ENCODE data around the gene UTP25. TPM values are rescaled to one million over a fixed set of nuclear protein-coding genes. Genes with fewer than 3 reads are reported as not detected.
"Not testable (repeated sequence)": the region's sequence is repeated elsewhere in the genome, so short reads cannot be mapped to it uniquely, and the experiment has no call there.

The UTP25 gene
- polyA plus RNA-seq, 1 experiment, result 8.6 TPM

- Histone ChIP-seq H3K27me3 (ENCODE audit: control insufficient read depth, insufficient read depth, low read length) (no peaks in the 10 kb centered on the region), H3K9me3 (ENCODE audit: control insufficient read depth, insufficient read depth, low read length) (no peaks in the 10 kb centered on the region; the same call in 1 of the 2 replicates), H3K4me3 (ENCODE audit: low read depth, low read length) (no peak overlapping the region), H3K27ac (ENCODE audit: low read depth, low read length) (peak overlapping the region; percentile 32)
- TF ChIP-seq, protein P1, sequence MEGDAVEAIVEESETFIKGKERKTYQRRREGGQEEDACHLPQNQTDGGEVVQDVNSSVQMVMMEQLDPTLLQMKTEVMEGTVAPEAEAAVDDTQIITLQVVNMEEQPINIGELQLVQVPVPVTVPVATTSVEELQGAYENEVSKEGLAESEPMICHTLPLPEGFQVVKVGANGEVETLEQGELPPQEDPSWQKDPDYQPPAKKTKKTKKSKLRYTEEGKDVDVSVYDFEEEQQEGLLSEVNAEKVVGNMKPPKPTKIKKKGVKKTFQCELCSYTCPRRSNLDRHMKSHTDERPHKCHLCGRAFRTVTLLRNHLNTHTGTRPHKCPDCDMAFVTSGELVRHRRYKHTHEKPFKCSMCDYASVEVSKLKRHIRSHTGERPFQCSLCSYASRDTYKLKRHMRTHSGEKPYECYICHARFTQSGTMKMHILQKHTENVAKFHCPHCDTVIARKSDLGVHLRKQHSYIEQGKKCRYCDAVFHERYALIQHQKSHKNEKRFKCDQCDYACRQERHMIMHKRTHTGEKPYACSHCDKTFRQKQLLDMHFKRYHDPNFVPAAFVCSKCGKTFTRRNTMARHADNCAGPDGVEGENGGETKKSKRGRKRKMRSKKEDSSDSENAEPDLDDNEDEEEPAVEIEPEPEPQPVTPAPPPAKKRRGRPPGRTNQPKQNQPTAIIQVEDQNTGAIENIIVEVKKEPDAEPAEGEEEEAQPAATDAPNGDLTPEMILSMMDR (IDR thresholded peaks at IDR 0.05; ENCODE audit: low read depth, low read length), result no peak
- CTCF ChIA-PET, result interaction anchor here (1.0 to 1.5 kb wide), 3 partner anchors 26 to 89 kb away, joined by 3 read pairs; no protein-coding TSS in a partner anchor
- POLR2A ChIA-PET, result no interaction called here
- no peak for DNase-seq (ENCODE audit: low read depth, low spot score)
Measured at GRCh38 chr1:209900734-209901133, 73.0 kb downstream of the UTP25 start.

DNA sequence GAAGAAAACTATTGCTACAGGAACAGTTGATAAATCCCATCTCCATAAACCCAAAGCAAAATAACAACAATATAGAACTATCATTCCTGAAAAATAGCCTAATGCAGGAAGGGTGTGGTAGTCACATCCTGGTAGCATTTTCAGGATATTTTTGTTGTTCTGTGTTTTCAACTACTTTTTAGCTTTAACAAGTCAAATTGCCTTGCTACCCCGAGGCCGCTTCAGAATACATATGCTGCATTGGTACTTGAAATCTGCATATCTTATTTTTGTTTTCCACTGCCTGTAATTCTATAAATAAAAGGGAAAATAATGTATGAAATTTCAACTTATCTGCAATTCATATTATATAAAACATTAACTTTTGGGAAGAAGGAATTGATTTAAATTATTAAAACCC, 73.4 kb downstream of the UTP25 start:
- TF ChIP-seq, protein P1 (IDR thresholded peaks at IDR 0.05; ENCODE audit: low read depth, low read length), result no peak
- Histone ChIP-seq H3K4me3 (ENCODE audit: low read depth, low read length) (no peak overlapping the region), H3K27ac (ENCODE audit: low read depth, low read length) (no peak overlapping the region), H3K27me3 (ENCODE audit: control insufficient read depth, insufficient read depth, low read length) (no peaks in the 10 kb centered on the region), H3K9me3 (ENCODE audit: control insufficient read depth, insufficient read depth, low read length) (no peaks in the 10 kb centered on the region; the same call in 1 of the 2 replicates)
- ChIA-PET CTCF (interaction anchor here (1.0 to 1.1 kb wide), 2 partner anchors 41 to 88 kb away, joined by 3 read pairs; no protein-coding TSS in a partner anchor), POLR2A (no interaction called here)
- DNase-seq (ENCODE audit: low read depth, low spot score), result no peak

DNA sequence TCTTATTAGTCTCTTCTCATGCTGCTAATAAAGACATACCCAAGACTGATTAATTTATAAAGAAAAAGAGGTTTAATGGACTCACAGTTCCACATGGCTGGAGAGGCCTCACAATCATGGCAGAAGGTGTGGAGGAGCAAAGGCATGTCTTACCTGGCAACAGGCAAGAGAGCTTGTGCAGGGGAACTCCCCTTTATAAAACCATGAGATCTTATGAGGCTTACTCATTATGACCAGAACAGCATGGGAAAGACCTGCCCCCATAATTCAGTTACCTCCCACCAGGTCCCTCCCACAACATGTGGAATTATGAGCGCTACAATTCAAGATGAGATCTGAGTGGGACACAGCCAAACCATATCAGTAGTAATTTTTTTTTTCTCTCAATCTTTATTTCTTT, 77.0 kb downstream of the UTP25 start:
- H3K9me3 ChIP-seq (ENCODE audit: control insufficient read depth, insufficient read depth, low read length); POLR2A ChIA-PET; H3K27me3 ChIP-seq (ENCODE audit: control insufficient read depth, insufficient read depth, low read length); DNase-seq (ENCODE audit: low read depth, low spot score); H3K4me3 ChIP-seq (ENCODE audit: low read depth, low read length); H3K27ac ChIP-seq (ENCODE audit: low read depth, low read length): not testable (repeated sequence)
- CTCF ChIA-PET, result interaction anchor here (1.0 kb wide), 1 partner anchor 54 kb away, joined by 3 read pairs; no protein-coding TSS in a partner anchor

Other genes starting within 250 kb of the UTP25 start
- 2.0 and 2.1 TPM in 2 replicates for gene CAMK1G, start 244.3 kb upstream of the UTP25 start, polyA plus RNA-seq (2011; rRNA removed)
- gene LAMB3, start 175.5 kb upstream of the UTP25 start, polyA plus RNA-seq (2011; rRNA removed), result 2.6 and 3.3 TPM in 2 replicates
- gene G0S2, start 152.6 kb upstream of the UTP25 start, polyA plus RNA-seq (2011; rRNA removed), result 3.5 and 4.7 TPM in 2 replicates
- gene HSD11B1, start 123.1 kb upstream of the UTP25 start, polyA plus RNA-seq (2011; rRNA removed), result 4.5 and 4.7 TPM in 2 replicates
- 0.06 and 0.10 TPM in 2 replicates for gene TRAF3IP3, start 71.9 kb upstream of the UTP25 start, polyA plus RNA-seq (2011; rRNA removed)
- 1.8 and 2.2 TPM in 2 replicates for gene C1orf74, start 43.4 kb upstream of the UTP25 start, polyA plus RNA-seq (2011; rRNA removed)
- gene IRF6, start 21.8 kb upstream of the UTP25 start, polyA plus RNA-seq (2011; rRNA removed), result 0.67 and 1.0 TPM in 2 replicates
- gene SYT14, start 110.2 kb downstream of the UTP25 start, polyA plus RNA-seq (2011; rRNA removed), result 3.7 and 4.8 TPM in 2 replicates

Data from AG04450 (cell line).